Neural cell (in vitro differentiated cells): ENCODE measurements around the gene AGAP5. TPM values are rescaled to one million over a fixed set of nuclear protein-coding genes. Genes with fewer than 3 reads are reported as not detected.

ENCODE experiments used
- H2AFZ ChIP-seq: fragments of 200-600, 300-800 bp; sonication (generic), shearing (Covaris generic); 2 replicates; pipeline ENCODE4 v1.6.0; 2014; ENCODE audit warnings: low read depth, mild to moderate bottlenecking, antibody characterized with exemption, low read length, moderate library complexity
- H3F3A ChIP-seq: fragments of 200-600 bp; shearing (Covaris generic); 2 replicates; pipeline ENCODE4 v1.6.1; 2016; ENCODE audit warnings: mild to moderate bottlenecking, moderate library complexity, mixed read lengths, antibody characterized with exemption, low read length; ENCODE audit not compliant: insufficient read depth, poor library complexity, severe bottlenecking
- H3K27ac ChIP-seq: fragments of 200-600, 300-800 bp; sonication (generic), shearing (Covaris generic); 2 replicates; pipeline ENCODE4 v1.5.1; 2014; ENCODE audit warnings: mild to moderate bottlenecking, low read length, moderate library complexity
- H3K27me3 ChIP-seq: fragments of 300-800, 200-600 bp; sonication (generic), shearing (Covaris generic); 2 replicates; pipeline ENCODE4 v1.6.0; 2014; ENCODE audit warnings: mild to moderate bottlenecking, low read depth, low read length, moderate library complexity; ENCODE audit not compliant: insufficient read depth
- H3K36me3 ChIP-seq: fragments of 300-800, 200-600 bp; sonication (generic), shearing (Covaris generic); 2 replicates; pipeline ENCODE4 v1.5.1; 2014; ENCODE audit warnings: mild to moderate bottlenecking, antibody characterized with exemption, low read length, moderate library complexity; ENCODE audit not compliant: insufficient read depth
- H3K4me2 ChIP-seq: fragments of 300-800, 200-600 bp; sonication (generic), shearing (Covaris generic); 2 replicates; pipeline ENCODE4 v1.6.0; 2014; ENCODE audit warnings: mild to moderate bottlenecking, low read length
- H3K4me3 ChIP-seq: fragments of 300-800, 200-600 bp; sonication (generic), shearing (Covaris generic); 2 replicates; pipeline ENCODE4 v1.5.1; 2014; ENCODE audit warnings: mild to moderate bottlenecking, low read length, moderate library complexity
- H3K79me2 ChIP-seq: fragments of 200-600 bp; shearing (Covaris generic); replicated peaks from 2 replicates; pipeline ENCODE4 v1.6.0; 2014; ENCODE audit warnings: mild to moderate bottlenecking, low read length, moderate library complexity; ENCODE audit not compliant: insufficient read depth
- H3K9ac ChIP-seq: fragments of 300-800, 200-600 bp; sonication (generic), shearing (Covaris generic); 2 replicates; pipeline ENCODE4 v1.6.1; 2016; ENCODE audit warnings: mild to moderate bottlenecking, low read length, mixed read lengths
- H3K9me2 ChIP-seq: fragments of 200-600 bp; shearing (Covaris generic); 2 replicates; pipeline ENCODE4 v1.6.1; 2016; ENCODE audit warnings: mild to moderate bottlenecking, low read length, mixed read lengths; ENCODE audit not compliant: insufficient read depth
- H3K9me3 ChIP-seq: fragments of 200-600, 300-800 bp; sonication (generic), shearing (Covaris generic); 2 replicates; pipeline ENCODE4 v1.6.1; 2016; ENCODE audit warnings: mild to moderate bottlenecking, mixed run types, low read length, moderate library complexity, mixed read lengths
- H4K20me1 ChIP-seq: fragments of 200-600 bp; shearing (Covaris generic); 2 replicates; pipeline ENCODE4 v1.6.1; 2016; ENCODE audit warnings: mild to moderate bottlenecking, mixed run types; ENCODE audit not compliant: insufficient read depth
- EP300 ChIP-seq: fragments of 450-650 bp; conservative IDR thresholded peaks from 2 replicates; pipeline ENCODE4 v1.6.1; 2014; ENCODE audit warnings: antibody characterized with exemption, mild to moderate bottlenecking, moderate library complexity; ENCODE audit not compliant: poor library complexity, severe bottlenecking
- EZH2 ChIP-seq: fragments of 200-600, 300-800 bp; shearing (Covaris generic), sonication (generic); IDR thresholded peaks from 2 replicates; pipeline ENCODE4 v1.6.1; 2014; ENCODE audit warnings: antibody characterized with exemption, low read length, borderline replicate concordance, mild to moderate bottlenecking; ENCODE audit not compliant: insufficient read depth, poor library complexity, severe bottlenecking
- MXI1 ChIP-seq: fragments of 450-650 bp; conservative IDR thresholded peaks from 2 replicates; pipeline ENCODE4 v1.6.1; 2014; ENCODE audit warnings: antibody characterized with exemption, mild to moderate bottlenecking; ENCODE audit not compliant: poor library complexity, severe bottlenecking
- POLR2AphosphoS5 ChIP-seq: IDR thresholded peaks from 2 replicates; pipeline ENCODE4 v1.6.1; 2012
- RAD21 ChIP-seq: fragments of 450-650 bp; conservative IDR thresholded peaks from 2 replicates; pipeline ENCODE4 v1.6.1; 2014; ENCODE audit warnings: antibody characterized with exemption, mild to moderate bottlenecking, moderate library complexity
- SMC3 ChIP-seq: fragments of 450-650 bp; conservative IDR thresholded peaks from 2 replicates; pipeline ENCODE4 v1.6.1; 2014; ENCODE audit warnings: antibody characterized with exemption, mild to moderate bottlenecking, moderate library complexity; ENCODE audit not compliant: poor library complexity
- TAF1 ChIP-seq: IDR thresholded peaks from 2 replicates; pipeline ENCODE4 v1.6.1; 2012; ENCODE audit warnings: low read depth
- polyA plus RNA-seq: library from polyadenylated mRNA; depleted of rRNA; stranded (reverse); fragments of >200 nt; gene quantifications from 2 replicates; pipeline ENCODE4 v1.2.3, GENCODE V29; 2014
- TF ChIP-seq, protein P1 (sequence below): IDR thresholded peaks from 2 replicates; pipeline ENCODE4 v1.6.1; 2012; ENCODE audit warnings: borderline replicate concordance
- TF ChIP-seq, protein P2 (sequence below): fragments of 450-650 bp; IDR thresholded peaks from 2 replicates; pipeline ENCODE4 v1.5.1; 2014; ENCODE audit warnings: antibody characterized with exemption, mild to moderate bottlenecking, moderate library complexity; ENCODE audit not compliant: poor library complexity, severe bottlenecking

Gene AGAP5
- polyA plus RNA-seq, 1 donor from 2014 or later = 6.5 TPM

DNA sequence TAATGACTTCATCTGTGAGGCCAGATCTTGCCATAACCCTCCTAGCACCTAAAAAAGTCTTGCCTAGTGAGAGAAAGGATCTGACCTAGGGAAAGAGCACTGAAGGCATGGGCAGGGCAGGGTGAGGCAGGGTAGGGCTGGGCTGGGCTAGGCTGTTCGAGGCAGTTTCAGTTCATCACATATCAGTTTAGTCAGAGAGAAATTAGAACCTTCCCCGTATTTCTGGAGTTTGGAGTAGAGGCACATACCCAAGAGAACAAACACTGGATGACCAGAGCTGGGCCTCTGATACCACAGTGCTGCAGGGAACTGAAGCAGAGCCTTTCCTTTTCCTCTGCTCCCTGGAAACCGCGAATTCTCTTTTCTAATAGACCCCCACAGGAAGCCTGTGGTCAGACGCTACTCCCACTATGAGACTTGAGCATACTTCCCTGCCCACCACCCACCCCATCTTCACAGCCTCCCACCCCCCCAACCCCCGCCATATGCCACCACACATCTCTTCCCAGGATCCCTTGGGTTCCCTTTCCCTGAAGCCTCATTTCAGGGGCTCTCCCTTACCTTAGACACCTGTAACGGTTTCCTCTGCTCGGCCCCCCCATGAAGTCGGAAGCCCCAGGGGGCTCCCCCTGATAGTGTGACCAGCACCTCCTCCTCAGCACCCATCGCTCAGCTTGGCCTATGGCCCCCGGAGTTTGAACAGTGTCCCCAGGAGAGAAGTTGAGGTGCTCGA, 42.5 kb downstream of the AGAP5 start:
- H3K27ac ChIP-seq = no peak overlapping the region
- no peak overlapping the region for H3K4me3 ChIP-seq
- H3K4me2 ChIP-seq = no peak overlapping the region
- H3K27me3 ChIP-seq = no peaks in the 10 kb centered on the region
- no peaks in the 10 kb centered on the region for H4K20me1 ChIP-seq
- no peaks in the 10 kb centered on the region for H3K79me2 ChIP-seq
- H3F3A ChIP-seq = no peaks in the 10 kb centered on the region
- no peaks in the 10 kb centered on the region for H3K36me3 ChIP-seq
- no peaks in the 10 kb centered on the region for H3K9me2 ChIP-seq
- no peak overlapping the region for H2AFZ ChIP-seq
- no peak overlapping the region for H3K9ac ChIP-seq
- TF ChIP-seq MXI1 (no peak), SMC3 (no peak), POLR2AphosphoS5 (no peak), EP300 (no peak), EZH2 (no peak), RAD21 (no peak)
- TF ChIP-seq, protein P1, sequence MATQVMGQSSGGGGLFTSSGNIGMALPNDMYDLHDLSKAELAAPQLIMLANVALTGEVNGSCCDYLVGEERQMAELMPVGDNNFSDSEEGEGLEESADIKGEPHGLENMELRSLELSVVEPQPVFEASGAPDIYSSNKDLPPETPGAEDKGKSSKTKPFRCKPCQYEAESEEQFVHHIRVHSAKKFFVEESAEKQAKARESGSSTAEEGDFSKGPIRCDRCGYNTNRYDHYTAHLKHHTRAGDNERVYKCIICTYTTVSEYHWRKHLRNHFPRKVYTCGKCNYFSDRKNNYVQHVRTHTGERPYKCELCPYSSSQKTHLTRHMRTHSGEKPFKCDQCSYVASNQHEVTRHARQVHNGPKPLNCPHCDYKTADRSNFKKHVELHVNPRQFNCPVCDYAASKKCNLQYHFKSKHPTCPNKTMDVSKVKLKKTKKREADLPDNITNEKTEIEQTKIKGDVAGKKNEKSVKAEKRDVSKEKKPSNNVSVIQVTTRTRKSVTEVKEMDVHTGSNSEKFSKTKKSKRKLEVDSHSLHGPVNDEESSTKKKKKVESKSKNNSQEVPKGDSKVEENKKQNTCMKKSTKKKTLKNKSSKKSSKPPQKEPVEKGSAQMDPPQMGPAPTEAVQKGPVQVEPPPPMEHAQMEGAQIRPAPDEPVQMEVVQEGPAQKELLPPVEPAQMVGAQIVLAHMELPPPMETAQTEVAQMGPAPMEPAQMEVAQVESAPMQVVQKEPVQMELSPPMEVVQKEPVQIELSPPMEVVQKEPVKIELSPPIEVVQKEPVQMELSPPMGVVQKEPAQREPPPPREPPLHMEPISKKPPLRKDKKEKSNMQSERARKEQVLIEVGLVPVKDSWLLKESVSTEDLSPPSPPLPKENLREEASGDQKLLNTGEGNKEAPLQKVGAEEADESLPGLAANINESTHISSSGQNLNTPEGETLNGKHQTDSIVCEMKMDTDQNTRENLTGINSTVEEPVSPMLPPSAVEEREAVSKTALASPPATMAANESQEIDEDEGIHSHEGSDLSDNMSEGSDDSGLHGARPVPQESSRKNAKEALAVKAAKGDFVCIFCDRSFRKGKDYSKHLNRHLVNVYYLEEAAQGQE = no peak
- TF ChIP-seq, protein P2, sequence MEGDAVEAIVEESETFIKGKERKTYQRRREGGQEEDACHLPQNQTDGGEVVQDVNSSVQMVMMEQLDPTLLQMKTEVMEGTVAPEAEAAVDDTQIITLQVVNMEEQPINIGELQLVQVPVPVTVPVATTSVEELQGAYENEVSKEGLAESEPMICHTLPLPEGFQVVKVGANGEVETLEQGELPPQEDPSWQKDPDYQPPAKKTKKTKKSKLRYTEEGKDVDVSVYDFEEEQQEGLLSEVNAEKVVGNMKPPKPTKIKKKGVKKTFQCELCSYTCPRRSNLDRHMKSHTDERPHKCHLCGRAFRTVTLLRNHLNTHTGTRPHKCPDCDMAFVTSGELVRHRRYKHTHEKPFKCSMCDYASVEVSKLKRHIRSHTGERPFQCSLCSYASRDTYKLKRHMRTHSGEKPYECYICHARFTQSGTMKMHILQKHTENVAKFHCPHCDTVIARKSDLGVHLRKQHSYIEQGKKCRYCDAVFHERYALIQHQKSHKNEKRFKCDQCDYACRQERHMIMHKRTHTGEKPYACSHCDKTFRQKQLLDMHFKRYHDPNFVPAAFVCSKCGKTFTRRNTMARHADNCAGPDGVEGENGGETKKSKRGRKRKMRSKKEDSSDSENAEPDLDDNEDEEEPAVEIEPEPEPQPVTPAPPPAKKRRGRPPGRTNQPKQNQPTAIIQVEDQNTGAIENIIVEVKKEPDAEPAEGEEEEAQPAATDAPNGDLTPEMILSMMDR = no peak
- H3K9me3 ChIP-seq = no peaks in the 10 kb centered on the region

DNA sequence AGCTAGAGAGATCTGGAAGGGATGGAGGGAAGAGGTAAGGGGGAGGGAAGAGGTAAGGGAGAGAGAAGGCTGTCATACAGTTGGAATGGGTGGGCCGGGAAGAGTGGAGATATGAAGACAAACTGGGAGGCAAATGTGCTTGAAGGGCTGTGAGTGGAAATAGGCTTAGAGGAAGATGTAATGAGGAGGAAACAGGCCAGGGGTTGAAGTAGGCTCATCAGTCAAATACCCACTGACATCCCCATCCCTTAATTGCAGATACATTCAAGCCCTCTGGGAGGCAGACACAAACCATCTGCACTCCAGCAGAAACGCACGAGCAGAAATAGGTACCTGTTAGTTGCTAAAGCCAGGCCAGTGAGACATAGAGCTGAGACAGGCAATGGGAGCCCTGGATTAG, 44.2 kb downstream of the AGAP5 start:
- TF ChIP-seq EZH2 (no peak), RAD21 (no peak), TAF1 (no peak), MXI1 (no peak), SMC3 (no peak), EP300 (no peak), POLR2AphosphoS5 (no peak)
- TF ChIP-seq, protein P2 = no peak
- TF ChIP-seq, protein P1 = no peak
- Histone ChIP-seq H3K79me2 (no peaks in the 10 kb centered on the region), H3K9ac (no peak overlapping the region), H3K27ac (no peak overlapping the region), H3K27me3 (no peaks in the 10 kb centered on the region), H3K9me2 (no peaks in the 10 kb centered on the region), H3K9me3 (no peaks in the 10 kb centered on the region), H3K4me2 (no peak overlapping the region), H3K4me3 (no peak overlapping the region), H3F3A (no peaks in the 10 kb centered on the region), H3K36me3 (no peaks in the 10 kb centered on the region), H4K20me1 (no peaks in the 10 kb centered on the region), H2AFZ (no peak overlapping the region)
